Lung (tissue), 12 donors: ENCODE data around the gene ABCC2. TPM values are rescaled to one million over a fixed set of nuclear protein-coding genes. Genes with fewer than 3 reads are reported as not detected.

Source experiments
- ATAC-seq: fragments of 200-7000 bp; cut with Tn5 transposase; one replicate; pipeline ENCODE4 v1.9.1; 2020; ENCODE audit warnings: moderate number of reproducible peaks; ENCODE audit not compliant: insufficient read depth, low FRiP score
- DNase-seq, 3 donors: peaks; one replicate each; pipeline ENCODE4 v3.0.0-alpha.2; 2013 to 2017
- H3K27ac ChIP-seq, 2 donors: one replicate each; pipeline ENCODE4 v1.5.1; 2013; ENCODE audit warnings: mild to moderate bottlenecking in 2 of 2, moderate library complexity in 2 of 2, control low read depth in 1 of 2, inconsistent platforms in 1 of 2, low read depth in 1 of 2, low read length in 1 of 2
- H3K27me3 ChIP-seq, 3 donors: one replicate each; pipeline ENCODE4 v1.5.1; 2013; ENCODE audit warnings: low read length in 2 of 3; ENCODE audit not compliant: control insufficient read depth in 3 of 3, insufficient read depth in 3 of 3
- H3K36me3 ChIP-seq, 4 donors: one replicate each; pipeline ENCODE4 v1.5.1; 2013; ENCODE audit warnings: low read length in 4 of 4, mild to moderate bottlenecking in 1 of 4, moderate library complexity in 1 of 4; ENCODE audit not compliant: control insufficient read depth in 4 of 4, insufficient read depth in 4 of 4
- H3K4me1 ChIP-seq, 5 donors: one replicate each; pipeline ENCODE4 v1.5.1; 2013; ENCODE audit warnings: low read length in 5 of 5, mild to moderate bottlenecking in 2 of 5, moderate library complexity in 1 of 5; ENCODE audit not compliant: control insufficient read depth in 5 of 5, insufficient read depth in 5 of 5
- H3K4me3 ChIP-seq: one replicate; pipeline ENCODE4 v1.5.1; 2013; ENCODE audit warnings: mild to moderate bottlenecking, control low read depth, moderate library complexity
- H3K9ac ChIP-seq, 2 donors: one replicate each; pipeline ENCODE4 v1.5.1; 2013; ENCODE audit warnings: low read length in 2 of 2, control low read depth in 1 of 2; ENCODE audit not compliant: insufficient read depth in 1 of 2
- H3K9me3 ChIP-seq, 4 donors: one replicate each; pipeline ENCODE4 v1.5.1; 2013; ENCODE audit warnings: low read length in 3 of 4, mild to moderate bottlenecking in 1 of 4, moderate library complexity in 1 of 4; ENCODE audit not compliant: control insufficient read depth in 4 of 4, insufficient read depth in 3 of 4
- WGBS, 2 donors: extraction: QIAGEN DNeasy Blood & Tissue Kit; methylation state at CpG; one replicate each; pipeline ENCODE4 v1.1.7; 2013; 5-methylcytosine and 5-hydroxymethylcytosine counted together
- polyA plus RNA-seq, 2 donors: library from polyadenylated mRNA; stranded (reverse); fragments of 200-250 nt; gene quantifications; one replicate each; pipeline ENCODE4 v1.2.1, GENCODE V29; 2013
- total RNA-seq, 2 donors: library from RNA; depleted of rRNA in 1 of 2; stranded (reverse); fragments of >200 nt in 1 of 2; gene quantifications; one replicate each; pipeline ENCODE4 v1.2.1, GENCODE V29; 2014 to 2021
- TF ChIP-seq, protein P1 (sequence below): IDR thresholded peaks from 2 replicates; pipeline ENCODE4 v1.5.1; 2012; ENCODE audit warnings: mild to moderate bottlenecking; ENCODE audit errors: control extremely low read depth, extremely low read depth
- donor health status: control.
- donor health status: control.
- donor health status: Bipolar disorder and iron deficiency.
- donor health status: healthy.
- donor health status: DM: yes; HTN: yes; CAD: no.

Gene ABCC2
- total and polyA plus RNA-seq, 4 donors = 0.47 to 1.3 (median 0.96) TPM

DNA sequence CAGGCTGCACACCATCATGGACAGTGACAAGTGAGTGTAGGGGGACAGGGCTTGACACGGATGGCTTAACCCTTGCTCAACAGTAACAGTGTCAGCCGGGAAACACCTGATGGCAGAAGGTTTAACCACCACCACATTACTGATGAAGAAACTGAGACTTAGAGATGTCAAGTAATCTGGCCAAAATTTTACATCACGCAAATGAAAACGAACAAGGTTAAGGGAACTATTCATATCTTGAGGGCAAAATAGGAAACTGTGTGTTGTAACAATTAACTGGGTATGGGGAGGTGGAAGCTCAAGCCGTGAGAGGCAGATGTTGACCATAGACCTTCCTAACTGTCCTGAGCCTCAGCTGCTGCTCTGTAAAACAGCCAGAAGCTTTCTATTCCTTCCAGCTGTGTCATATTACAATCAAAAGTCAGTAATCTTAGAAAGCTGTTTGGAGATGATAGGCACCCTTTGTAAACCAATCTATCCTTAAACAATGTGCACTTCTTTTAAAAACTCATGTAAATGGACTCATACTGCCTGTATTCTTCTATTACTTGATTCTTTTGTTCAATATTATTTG, 68.4 kb downstream of the ABCC2 start:
- TF ChIP-seq, protein P1, sequence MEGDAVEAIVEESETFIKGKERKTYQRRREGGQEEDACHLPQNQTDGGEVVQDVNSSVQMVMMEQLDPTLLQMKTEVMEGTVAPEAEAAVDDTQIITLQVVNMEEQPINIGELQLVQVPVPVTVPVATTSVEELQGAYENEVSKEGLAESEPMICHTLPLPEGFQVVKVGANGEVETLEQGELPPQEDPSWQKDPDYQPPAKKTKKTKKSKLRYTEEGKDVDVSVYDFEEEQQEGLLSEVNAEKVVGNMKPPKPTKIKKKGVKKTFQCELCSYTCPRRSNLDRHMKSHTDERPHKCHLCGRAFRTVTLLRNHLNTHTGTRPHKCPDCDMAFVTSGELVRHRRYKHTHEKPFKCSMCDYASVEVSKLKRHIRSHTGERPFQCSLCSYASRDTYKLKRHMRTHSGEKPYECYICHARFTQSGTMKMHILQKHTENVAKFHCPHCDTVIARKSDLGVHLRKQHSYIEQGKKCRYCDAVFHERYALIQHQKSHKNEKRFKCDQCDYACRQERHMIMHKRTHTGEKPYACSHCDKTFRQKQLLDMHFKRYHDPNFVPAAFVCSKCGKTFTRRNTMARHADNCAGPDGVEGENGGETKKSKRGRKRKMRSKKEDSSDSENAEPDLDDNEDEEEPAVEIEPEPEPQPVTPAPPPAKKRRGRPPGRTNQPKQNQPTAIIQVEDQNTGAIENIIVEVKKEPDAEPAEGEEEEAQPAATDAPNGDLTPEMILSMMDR = no peak
- Histone ChIP-seq H3K27ac (no peak overlapping the region), H3K9ac (peak overlapping the region in 1 of 2 donors; percentile 47), H3K36me3 (peaks cover 0 to 2% (median 0%) of the 10 kb centered on the region in 4 donors), H3K9me3 (no peaks in the 10 kb centered on the region), H3K4me1 (peaks cover 0 to 27% (median 0%) of the 10 kb centered on the region in 5 donors), H3K27me3 (no peaks in the 10 kb centered on the region), H3K4me3 (no peak overlapping the region)
- no peak for ATAC-seq
- peak in 2 of 3 donors; percentile 85 to 87 for DNase-seq
- 36 to 58% methylated on average over 5 of the region's 5 CpGs for WGBS, 2 donors

GRCh38 chr10:99851825-99852224, 69.4 kb downstream of the ABCC2 start:
- Histone ChIP-seq H3K9ac (no peak overlapping the region), H3K4me1 (peaks cover 0 to 22% (median 0%) of the 10 kb centered on the region in 5 donors), H3K27ac (no peak overlapping the region), H3K9me3 (no peaks in the 10 kb centered on the region), H3K4me3 (no peak overlapping the region), H3K27me3 (no peaks in the 10 kb centered on the region), H3K36me3 (peaks cover 0 to 2% (median 0%) of the 10 kb centered on the region in 4 donors)
- ATAC-seq (no peak), DNase-seq (no peak)
- WGBS, 2 donors = 96 to 97% methylated on average over 3 of the region's 3 CpGs
- TF ChIP-seq, protein P1 = no peak

DNA sequence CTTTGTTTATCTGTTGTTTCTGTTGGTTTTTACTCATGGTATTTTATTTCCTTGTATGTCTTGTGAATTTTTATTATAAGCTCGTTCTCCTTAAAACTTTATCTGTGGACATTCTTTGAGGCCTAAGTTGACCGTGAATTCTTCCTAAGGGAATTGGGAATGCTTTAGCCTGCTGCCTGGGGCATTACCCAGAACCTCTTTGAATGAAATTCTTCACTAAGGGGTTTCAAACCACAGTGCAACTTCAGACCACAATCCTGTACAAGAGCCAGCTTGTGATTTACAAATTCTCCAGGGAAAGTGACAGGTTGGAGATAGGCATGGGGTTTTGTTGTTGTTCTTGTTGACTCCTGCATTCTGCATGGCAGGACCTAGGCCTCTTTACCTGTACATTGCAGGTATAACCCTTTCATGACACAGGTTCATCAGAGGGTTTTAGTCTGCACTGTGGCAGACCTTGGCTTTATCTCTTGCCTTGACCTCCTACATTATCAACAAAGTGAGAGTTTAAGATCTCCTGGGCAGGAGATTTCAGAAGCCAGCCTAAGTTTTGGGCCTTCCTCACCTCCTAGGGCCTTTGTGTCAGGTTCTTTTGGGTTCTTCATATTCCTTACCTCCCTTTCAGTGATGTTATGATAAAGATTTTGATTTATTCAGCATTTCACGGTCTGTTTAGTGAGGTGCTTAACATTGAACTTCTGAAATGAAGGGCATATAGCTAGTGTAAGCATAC, 70.2 kb downstream of the ABCC2 start:
- peaks cover 0 to 2% (median 0%) of the 10 kb centered on the region in 4 donors for H3K36me3 ChIP-seq
- H3K27ac ChIP-seq = no peak overlapping the region
- WGBS, 2 donors = 60 to 75% methylated on average over 3 of the region's 3 CpGs
- H3K4me3 ChIP-seq = no peak overlapping the region
- H3K4me1 ChIP-seq = peaks cover 0 to 22% (median 0%) of the 10 kb centered on the region in 5 donors
- DNase-seq = no peak
- H3K27me3 ChIP-seq = no peaks in the 10 kb centered on the region
- no peak for ATAC-seq
- H3K9ac ChIP-seq = no peak overlapping the region
- H3K9me3 ChIP-seq = no peaks in the 10 kb centered on the region
- TF ChIP-seq, protein P1 = no peak
